ENCODE results near the gene FRMPD4.
A peak's percentile ranks its signal among the peaks of the same experiment; 100 is the strongest.

The FRMPD4 gene

GRCh38 chrX:12615061-12615460 is 476.8 kb downstream of the FRMPD4 start:
- DNase-seq (ENCODE audit: low spot score) (no peak), FAIRE-seq (no peak)

DNA sequence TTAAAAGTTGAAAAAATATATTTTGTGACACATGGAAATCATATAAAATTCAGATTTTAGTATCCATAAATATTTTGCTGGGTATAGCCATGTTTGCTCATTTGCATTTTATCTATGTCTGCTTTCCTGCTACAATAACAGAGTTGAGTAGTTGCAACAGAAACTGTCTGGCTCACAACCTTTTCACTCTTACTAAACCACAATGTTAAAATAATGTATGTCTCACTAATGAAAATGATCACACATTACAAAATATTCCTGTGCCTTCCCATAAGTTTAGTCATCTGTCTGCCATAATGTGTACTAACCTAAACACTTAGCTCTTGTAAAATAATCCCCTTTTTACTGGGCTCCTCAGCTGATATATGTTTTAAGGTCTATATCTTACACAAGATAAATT is 479.0 kb downstream of the FRMPD4 start:
- DNase-seq (ENCODE audit: low spot score): no peak
- no peak for FAIRE-seq

DNA sequence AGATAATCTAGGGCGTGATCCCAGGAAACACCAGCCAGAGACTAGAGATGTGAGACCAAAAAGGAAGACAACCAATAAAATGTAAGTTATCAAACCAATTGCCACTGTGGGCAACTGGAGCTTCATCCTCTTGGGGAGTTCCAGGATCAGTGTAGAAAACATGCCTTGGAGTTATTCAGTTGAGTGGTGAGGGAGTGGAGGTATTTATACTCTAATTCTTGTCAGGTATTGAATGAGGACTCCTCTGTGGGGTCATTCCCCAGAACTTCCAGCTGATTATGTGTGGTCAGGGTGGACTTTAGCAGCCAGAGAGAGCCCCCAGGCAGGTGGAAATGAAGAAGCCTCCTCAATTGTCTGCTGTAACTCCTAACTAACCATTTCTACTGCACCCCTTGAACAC is 509.0 kb downstream of the FRMPD4 start:
- FAIRE-seq (no peak), DNase-seq (ENCODE audit: low spot score) (no peak)

- DNase-seq (ENCODE audit: low spot score) (no peak), FAIRE-seq (no peak)
Observed at GRCh38 chrX:12648995-12649394, 510.7 kb downstream of the FRMPD4 start.

GRCh38 chrX:12657433-12657832 is 519.2 kb downstream of the FRMPD4 start:
- FAIRE-seq (no peak), DNase-seq (ENCODE audit: low spot score) (no peak)

DNA sequence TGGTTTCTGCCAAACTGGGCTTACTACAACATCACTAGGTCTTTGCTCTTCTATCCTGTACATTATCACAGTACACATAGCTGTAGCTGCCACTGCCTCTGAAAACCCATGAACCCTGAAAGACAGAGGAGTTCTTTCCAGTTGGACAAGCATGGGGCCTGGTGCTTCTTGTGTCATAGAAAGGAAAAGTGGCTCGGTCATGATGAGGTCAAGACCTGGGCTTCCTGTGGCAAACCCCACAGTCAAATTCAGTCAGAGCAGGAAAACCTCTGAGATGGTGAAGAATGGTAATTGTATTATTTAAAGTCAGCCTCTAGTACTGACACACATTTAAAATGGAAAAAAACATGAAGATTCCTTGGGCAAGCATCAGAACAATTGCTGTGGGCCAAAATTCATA is 519.6 kb downstream of the FRMPD4 start:
- FAIRE-seq (no peak), DNase-seq (ENCODE audit: low spot score) (no peak)

- DNase-seq (ENCODE audit: low spot score) (no peak), FAIRE-seq (no peak)
Observed at GRCh38 chrX:12661464-12661863, 523.2 kb downstream of the FRMPD4 start.

GRCh38 chrX:12672367-12673106 is 534.3 kb downstream of the FRMPD4 start:
- no peak for DNase-seq (ENCODE audit: low spot score)
- no peak for FAIRE-seq

- no peak for DNase-seq (ENCODE audit: low spot score)
- no peak for FAIRE-seq
Observed at GRCh38 chrX:12673487-12673886, 535.2 kb downstream of the FRMPD4 start.

DNA sequence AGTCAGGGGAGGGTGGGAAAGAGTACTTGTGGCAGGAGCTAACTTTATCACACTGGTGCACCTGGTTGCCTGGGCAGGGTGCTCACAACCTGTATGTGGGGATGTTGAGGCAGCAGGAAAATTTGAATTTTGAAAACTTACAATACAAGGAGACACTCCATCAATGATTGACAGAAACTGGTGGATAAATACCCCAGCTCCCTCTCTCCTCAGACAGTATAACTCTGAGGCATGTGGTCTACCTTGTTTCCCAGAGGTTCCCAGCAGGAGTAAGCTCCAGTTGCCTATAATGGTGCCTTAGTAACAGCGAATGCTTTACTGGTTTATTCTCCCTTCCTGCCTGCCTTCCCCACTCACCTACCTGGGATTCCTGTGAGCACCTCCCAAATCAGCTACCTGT is 541.2 kb downstream of the FRMPD4 start:
- FAIRE-seq: no peak

DNA sequence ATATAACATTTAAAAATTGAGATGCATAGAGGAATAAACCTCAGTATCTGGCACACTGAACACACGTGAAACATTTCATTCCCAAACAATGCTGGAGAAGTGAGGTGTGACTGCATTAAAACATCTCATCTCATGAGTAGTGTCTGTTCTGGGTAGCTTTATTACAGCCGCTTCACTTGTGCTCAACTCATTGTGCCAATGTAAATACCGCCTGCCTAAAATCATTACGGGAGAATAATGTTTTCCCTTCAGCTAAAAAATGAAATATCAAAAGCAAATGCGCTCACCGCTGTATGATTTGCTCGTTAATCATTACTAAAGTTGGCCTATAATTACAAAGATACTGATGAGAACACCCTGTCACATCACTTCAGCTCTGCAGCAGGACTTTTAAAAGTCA is 542.8 kb downstream of the FRMPD4 start:
- FAIRE-seq (no peak), DNase-seq (ENCODE audit: low spot score) (no peak)

More for the DNA sequence above, 541.2 kb downstream of the FRMPD4 start:
- no peak for DNase-seq (ENCODE audit: low spot score)

GRCh38 chrX:12685541-12685940 is 547.3 kb downstream of the FRMPD4 start:
- FAIRE-seq: no peak

GRCh38 chrX:12686331-12686730 is 548.1 kb downstream of the FRMPD4 start:
- DNase-seq (ENCODE audit: low spot score) (no peak), FAIRE-seq (no peak)

More at GRCh38 chrX:12685541-12685940, 547.3 kb downstream of the FRMPD4 start:
- DNase-seq (ENCODE audit: low spot score): no peak

GRCh38 chrX:12690646-12691045 is 552.4 kb downstream of the FRMPD4 start:
- no peak for DNase-seq (ENCODE audit: low spot score)
- FAIRE-seq: no peak

GRCh38 chrX:12693754-12694153 is 555.5 kb downstream of the FRMPD4 start:
- DNase-seq (ENCODE audit: low spot score) (no peak), FAIRE-seq (no peak)

GRCh38 chrX:12700745-12701144 is 562.5 kb downstream of the FRMPD4 start:
- DNase-seq (ENCODE audit: low spot score): no peak
- no peak for FAIRE-seq

- DNase-seq (ENCODE audit: low spot score) (peak; percentile 34), FAIRE-seq (no peak)
Observed at GRCh38 chrX:12701628-12702027, 563.4 kb downstream of the FRMPD4 start.

GRCh38 chrX:12702509-12703091 is 564.3 kb downstream of the FRMPD4 start:
- no peak for DNase-seq (ENCODE audit: low spot score)
- FAIRE-seq: no peak

DNA sequence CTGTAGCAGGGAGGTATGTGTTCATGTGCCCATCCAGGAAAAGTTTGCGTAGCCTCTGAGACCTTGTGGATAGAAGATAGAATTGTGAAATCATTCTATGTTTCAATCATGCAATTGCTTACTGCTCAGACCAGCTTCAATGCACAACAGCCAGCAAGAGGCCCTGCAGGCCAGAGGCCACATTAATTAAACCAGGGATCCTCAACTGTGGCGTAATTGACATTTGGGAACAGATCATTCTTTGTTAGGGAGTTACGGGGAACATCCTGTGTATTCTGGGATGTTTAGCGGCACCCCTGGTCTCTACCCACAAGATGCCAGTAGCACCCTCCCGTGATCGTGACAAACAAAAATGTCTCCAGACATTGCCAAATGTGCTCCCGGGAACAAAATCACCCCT is 566.4 kb downstream of the FRMPD4 start:
- DNase-seq (ENCODE audit: low spot score) (no peak), FAIRE-seq (no peak)

DNA sequence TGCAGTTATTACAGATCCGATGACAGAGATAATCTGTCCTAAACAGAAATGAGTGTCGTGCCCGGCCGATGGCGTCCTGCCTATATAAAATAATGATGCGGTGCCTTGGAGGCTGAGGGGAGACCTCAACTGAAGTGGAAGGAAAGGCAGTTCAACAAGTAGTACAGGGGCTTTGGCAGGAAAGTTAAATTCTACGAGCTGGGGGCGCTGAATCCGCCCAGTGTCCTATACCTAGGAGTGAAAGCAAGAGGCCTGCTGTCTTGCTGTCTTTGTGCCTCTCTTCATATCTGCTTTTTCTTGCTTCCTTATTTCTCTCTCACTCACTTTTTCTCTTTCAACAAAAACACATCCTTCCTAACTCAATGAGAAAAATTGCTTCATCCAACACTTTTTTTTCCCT is 570.8 kb downstream of the FRMPD4 start:
- DNase-seq (ENCODE audit: low spot score) (no peak), FAIRE-seq (no peak)

DNA sequence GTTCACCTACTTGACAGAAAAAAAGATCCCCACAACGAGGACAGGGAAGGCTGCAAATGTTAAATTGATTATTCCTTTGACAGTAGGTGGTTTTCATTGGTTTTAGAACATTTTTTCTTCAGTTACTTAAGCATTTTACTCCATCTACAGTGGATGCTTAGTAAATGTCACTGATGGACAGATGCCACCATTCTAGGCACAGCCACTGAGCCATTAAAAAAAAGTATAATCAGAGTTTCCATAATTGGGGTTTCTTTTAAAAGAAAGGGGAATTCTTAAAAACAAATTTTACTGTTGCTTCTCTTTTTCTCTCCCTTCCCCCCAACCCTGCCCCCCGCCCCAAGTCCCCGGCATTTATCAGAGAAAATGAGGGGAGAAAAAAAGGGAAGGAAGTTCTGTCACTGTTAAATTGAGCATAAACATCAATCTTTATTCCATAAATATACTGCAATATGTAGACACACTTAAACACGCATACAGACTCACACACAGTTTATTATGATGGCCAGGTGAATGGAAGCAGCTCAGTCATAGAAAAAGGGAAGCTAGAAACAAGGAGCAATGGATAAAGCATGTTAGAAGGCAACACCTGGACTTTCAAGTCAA is 573.3 kb downstream of the FRMPD4 start:
- DNase-seq (ENCODE audit: low spot score) (no peak), FAIRE-seq (no peak)

DNA sequence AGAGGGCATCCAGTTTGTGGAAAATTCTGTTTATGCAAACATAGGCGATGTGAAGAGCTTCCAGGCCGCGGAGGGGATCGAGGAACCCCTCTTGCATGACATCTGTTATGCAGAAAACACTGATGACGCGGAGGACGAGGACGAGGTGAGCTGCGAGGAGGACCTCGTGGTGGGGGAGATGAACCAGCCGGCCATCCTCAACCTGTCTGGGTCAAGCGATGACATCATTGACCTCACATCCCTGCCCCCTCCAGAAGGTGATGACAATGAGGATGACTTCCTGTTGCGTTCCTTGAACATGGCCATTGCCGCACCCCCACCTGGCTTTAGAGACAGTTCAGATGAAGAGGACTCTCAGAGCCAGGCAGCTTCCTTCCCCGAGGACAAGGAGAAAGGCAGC is 578.3 kb downstream of the FRMPD4 start:
- DNase-seq (ENCODE audit: low spot score) (no peak), FAIRE-seq (no peak)

GRCh38 chrX:12719837-12720236 is 581.6 kb downstream of the FRMPD4 start:
- DNase-seq (ENCODE audit: low spot score) (no peak), FAIRE-seq (no peak)

All from urothelium cell line (cell line).